Spinal cord (tissue), 10 donors: ENCODE data around the gene CST8. TPM values are rescaled to one million over a fixed set of nuclear protein-coding genes. Genes with fewer than 3 reads are reported as not detected.

Experiments used
- DNase-seq, 6 donors: peaks; one replicate each; pipeline versions ENCODE4 v3.0.0 to v3.0.0-alpha.2; 2013 to 2015; ENCODE audit warnings: low spot score in 6 of 6, low read depth in 4 of 6
- H3K27ac ChIP-seq: one replicate; pipeline ENCODE4 v1.5.1; 2013; ENCODE audit warnings: low read depth, low read length, control low read depth
- H3K27me3 ChIP-seq: one replicate; pipeline ENCODE4 v1.6.1; 2013; ENCODE audit warnings: low read length; ENCODE audit not compliant: control insufficient read depth, insufficient read depth
- H3K36me3 ChIP-seq: one replicate; pipeline ENCODE4 v1.6.1; 2013; ENCODE audit warnings: low read length; ENCODE audit not compliant: control insufficient read depth, insufficient read depth
- H3K4me1 ChIP-seq: one replicate; pipeline ENCODE4 v1.6.1; 2013; ENCODE audit warnings: low read length; ENCODE audit not compliant: control insufficient read depth, insufficient read depth
- H3K4me3 ChIP-seq: one replicate; pipeline ENCODE4 v1.5.1; 2013; ENCODE audit warnings: low read depth, low read length, control low read depth
- H3K9me3 ChIP-seq: one replicate; pipeline ENCODE4 v1.6.1; 2013; ENCODE audit warnings: low read length; ENCODE audit not compliant: control insufficient read depth, insufficient read depth
- WGBS: methylation state at CpG from one replicate; pipeline ENCODE4 v1.1.5; 2013; ENCODE audit warnings: missing lambda C conversion rate; ENCODE audit not compliant: insufficient coverage; 5-methylcytosine and 5-hydroxymethylcytosine counted together
- long read RNA-seq, 4 donors: transcript quantifications; one replicate each; lab custom pipeline, GENCODE V29; 2026
- polyA plus RNA-seq, 2 donors: library from polyadenylated mRNA; unstranded; fragments of 120-200 nt; gene quantifications; one replicate each; pipeline ENCODE4 v1.2.1, GENCODE V29; 2013; ENCODE audit not compliant: insufficient read length in 2 of 2
- total RNA-seq, 2 donors: library from RNA; depleted of rRNA in 1 of 2; stranded (reverse); fragments of 120-200 nt in 1 of 2; fragments of >200 nt in 1 of 2; gene quantifications; one replicate each; pipeline versions ENCODE4 v1.2.3 to v1.2.4, GENCODE V29; 2013 to 2014
- donor health status: healthy.

CST8 gene
- total RNA-seq (not detected), polyA plus RNA-seq (not detected)
- long read RNA-seq, donor 1 = 0 reads
- long read RNA-seq, donor 2 = 0 reads
- long read RNA-seq, donor 3 = 0 reads
- long read RNA-seq, donor 4 = 0 reads

DNA sequence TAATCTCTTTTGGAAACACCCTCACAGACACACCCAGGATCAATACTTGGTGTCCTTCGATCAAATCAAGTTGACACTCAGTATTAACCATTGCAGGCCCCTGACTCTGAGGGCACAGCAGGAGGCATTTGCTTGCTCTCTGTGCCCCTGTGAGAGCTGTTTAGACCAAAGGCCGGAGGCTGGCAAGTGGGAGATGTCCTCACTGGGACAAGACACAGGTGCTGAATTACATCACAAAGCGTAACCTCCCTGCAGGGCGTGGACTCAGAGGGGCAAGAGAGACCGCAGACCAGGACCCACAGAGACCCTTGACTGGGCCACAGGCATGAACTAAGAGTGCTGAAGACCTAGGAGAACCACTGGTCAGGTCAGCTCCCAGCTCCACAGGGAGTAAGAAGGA lies at the start of gene CST8:
Gene CST8, plus strand, starts transcription at position 301 of the 400 bp plus-strand sequence. CDS start 551 bp downstream, outside the sequence.
- 95% methylated on average over 5 of the region's 5 CpGs for WGBS
- Histone ChIP-seq H3K9me3 (no peaks in the 10 kb centered on the region), H3K27ac (no peak within 1 kb of the TSS), H3K4me3 (no peak within 1 kb of the TSS), H3K36me3 (no peaks in the 10 kb centered on the region), H3K27me3 (no peaks in the 10 kb centered on the region), H3K4me1 (no peaks in the 10 kb centered on the region)
- no peak for DNase-seq

- H3K36me3 ChIP-seq = no peaks in the 10 kb centered on the region
- 17% methylated on average over 6 of the region's 8 CpGs for WGBS
- no peak overlapping the region for H3K4me3 ChIP-seq
- H3K27ac ChIP-seq = no peak overlapping the region
- H3K9me3 ChIP-seq = no peaks in the 10 kb centered on the region
- DNase-seq = peak in 5 of 6 donors; percentile 75 to 94 (median 77)
- H3K4me1 ChIP-seq = peaks cover 8% of the 10 kb centered on the region
- H3K27me3 ChIP-seq = no peaks in the 10 kb centered on the region
Observed at GRCh38 chr20:23441850-23442313, 49.0 kb upstream of the CST8 start.

GRCh38 chr20:23442436-23442835 lies 48.5 kb upstream of the CST8 start:
- no peaks in the 10 kb centered on the region for H3K9me3 ChIP-seq
- no peak overlapping the region for H3K27ac ChIP-seq
- DNase-seq = no peak
- H3K36me3 ChIP-seq = no peaks in the 10 kb centered on the region
- peaks cover 8% of the 10 kb centered on the region for H3K4me1 ChIP-seq
- no peak overlapping the region for H3K4me3 ChIP-seq
- 91% methylated on average over 4 of the region's 5 CpGs for WGBS
- no peaks in the 10 kb centered on the region for H3K27me3 ChIP-seq

DNA sequence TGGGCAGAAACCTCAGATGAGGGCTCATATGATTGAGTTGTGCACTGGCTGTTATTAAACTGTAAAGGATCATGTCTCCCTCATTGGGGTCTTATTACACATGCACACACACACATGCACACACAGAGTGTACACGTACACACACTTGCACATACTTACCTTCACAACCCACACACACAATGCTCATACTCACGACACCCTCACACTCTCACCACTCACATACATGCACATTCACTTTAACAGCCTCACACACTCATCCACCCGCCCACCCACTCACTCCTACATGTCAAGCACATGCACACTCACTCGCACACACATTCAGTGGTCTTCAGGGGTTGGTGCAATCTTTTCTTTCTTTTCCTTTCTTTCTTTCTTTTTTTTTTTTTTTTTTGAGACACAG lies 46.1 kb upstream of the CST8 start:
- Histone ChIP-seq H3K27me3 (no peaks in the 10 kb centered on the region), H3K27ac (no peak overlapping the region), H3K36me3 (no peaks in the 10 kb centered on the region), H3K9me3 (no peaks in the 10 kb centered on the region), H3K4me1 (peaks cover 8% of the 10 kb centered on the region), H3K4me3 (no peak overlapping the region)
- WGBS = 86% methylated on average over 3 of the region's 4 CpGs
- no peak for DNase-seq

- no peaks in the 10 kb centered on the region for H3K27me3 ChIP-seq
- H3K4me3 ChIP-seq = no peak overlapping the region
- H3K36me3 ChIP-seq = no peaks in the 10 kb centered on the region
- no peak for DNase-seq
- no peak overlapping the region for H3K27ac ChIP-seq
- H3K9me3 ChIP-seq = no peaks in the 10 kb centered on the region
- 97% methylated on average over 6 of the region's 7 CpGs for whole genome bisulfite sequencing
- H3K4me1 ChIP-seq = peaks cover 8% of the 10 kb centered on the region
Observed at GRCh38 chr20:23445596-23446217, 45.2 kb upstream of the CST8 start.

DNA sequence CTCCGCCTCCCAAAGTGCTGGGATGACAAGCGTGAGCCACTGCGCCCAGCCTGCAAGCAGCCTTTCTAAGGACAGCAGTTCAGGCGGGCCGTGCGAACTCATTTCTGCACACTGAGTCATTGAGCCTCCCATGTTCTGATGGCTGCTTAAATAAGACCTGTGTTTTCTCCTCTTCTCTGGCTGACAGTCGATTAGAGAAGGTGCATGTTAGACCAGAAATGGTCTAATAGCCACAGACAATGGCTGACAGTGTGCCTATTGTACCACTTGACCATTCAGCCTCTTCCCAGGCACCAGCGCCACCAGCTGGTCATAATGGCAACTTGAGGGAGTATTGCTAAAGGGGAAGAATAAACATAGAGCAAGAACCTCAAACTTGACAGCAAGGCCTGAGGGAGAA lies 44.4 kb upstream of the CST8 start:
- no peaks in the 10 kb centered on the region for H3K9me3 ChIP-seq
- peak in 2 of 6 donors; percentile 38 for DNase-seq
- H3K36me3 ChIP-seq = no peaks in the 10 kb centered on the region
- H3K4me1 ChIP-seq = peaks cover 8% of the 10 kb centered on the region
- no peak overlapping the region for H3K27ac ChIP-seq
- H3K4me3 ChIP-seq = no peak overlapping the region
- no peaks in the 10 kb centered on the region for H3K27me3 ChIP-seq
- 88% methylated on average over 5 of the region's 8 CpGs for WGBS

DNA sequence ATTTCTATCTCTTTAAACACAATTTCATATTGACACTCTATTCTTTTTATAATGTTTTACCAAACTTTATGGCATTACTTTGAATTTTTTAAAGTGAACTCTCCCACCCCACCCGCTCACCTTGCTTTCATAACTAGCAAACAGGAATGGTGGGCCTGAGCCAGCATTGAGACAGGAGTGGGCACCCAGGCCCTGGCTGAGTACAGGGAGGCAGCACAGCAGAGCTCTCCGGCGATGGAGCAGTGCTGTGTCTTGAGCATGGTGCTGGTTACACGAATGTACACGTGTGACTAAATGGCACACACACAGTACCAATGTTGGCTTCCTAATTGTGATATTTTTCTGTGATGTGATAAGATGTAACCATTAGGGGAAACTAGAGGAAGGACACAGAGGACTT lies 42.8 kb upstream of the CST8 start:
- no peak overlapping the region for H3K4me3 ChIP-seq
- H3K27ac ChIP-seq = no peak overlapping the region
- no peaks in the 10 kb centered on the region for H3K9me3 ChIP-seq
- no peaks in the 10 kb centered on the region for H3K36me3 ChIP-seq
- no peaks in the 10 kb centered on the region for H3K27me3 ChIP-seq
- 96% methylated on average over 4 of the region's 5 CpGs for WGBS
- no peak for DNase-seq
- no peaks in the 10 kb centered on the region for H3K4me1 ChIP-seq

DNA sequence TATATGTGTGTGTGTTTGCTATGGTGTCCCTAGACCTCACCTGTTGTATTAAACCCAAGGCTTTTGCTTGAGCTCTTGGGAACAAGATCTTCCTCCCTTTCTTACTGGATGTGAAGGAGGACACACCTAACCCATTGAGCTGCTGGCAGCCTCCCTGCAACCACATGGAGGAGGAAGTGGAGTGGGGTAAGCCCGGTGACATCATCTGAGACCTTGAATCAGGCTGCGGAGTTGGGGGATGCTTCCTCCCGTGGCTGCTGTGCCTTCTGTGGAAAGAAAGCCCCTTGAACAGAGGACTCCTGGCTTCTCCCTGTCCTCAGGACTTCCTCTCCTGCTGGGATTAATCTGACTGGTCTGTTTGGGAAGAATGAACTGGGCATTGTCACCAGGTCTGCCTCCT lies 41.5 kb upstream of the CST8 start:
- no peaks in the 10 kb centered on the region for H3K4me1 ChIP-seq
- no peak for DNase-seq
- H3K4me3 ChIP-seq = no peak overlapping the region
- H3K36me3 ChIP-seq = no peaks in the 10 kb centered on the region
- no CpG with 5 or more reads among the region's 3 CpGs for WGBS
- H3K9me3 ChIP-seq = no peaks in the 10 kb centered on the region
- no peaks in the 10 kb centered on the region for H3K27me3 ChIP-seq
- H3K27ac ChIP-seq = no peak overlapping the region

DNA sequence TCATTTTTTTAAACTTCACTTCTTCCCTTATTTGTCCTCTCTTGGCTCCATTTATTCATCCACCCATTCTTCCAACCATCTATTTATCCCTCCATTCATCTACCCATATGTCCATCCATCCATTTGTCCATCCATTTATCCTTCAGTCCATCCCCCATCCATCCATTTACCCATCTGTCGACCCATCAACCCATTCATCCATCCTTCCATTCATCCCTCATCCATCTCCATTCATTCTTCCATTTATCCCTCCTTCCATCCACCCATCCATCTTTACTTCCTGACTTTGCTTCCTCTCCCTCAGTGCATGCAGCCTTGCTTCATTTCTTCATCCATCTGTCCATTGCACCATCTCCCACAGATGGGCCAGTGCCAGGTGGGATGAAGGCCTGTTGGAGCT lies 40.0 kb upstream of the CST8 start:
- Histone ChIP-seq H3K36me3 (no peaks in the 10 kb centered on the region), H3K27me3 (no peaks in the 10 kb centered on the region), H3K27ac (no peak overlapping the region), H3K4me1 (no peaks in the 10 kb centered on the region), H3K9me3 (no peaks in the 10 kb centered on the region), H3K4me3 (no peak overlapping the region)
- DNase-seq = no peak
- WGBS = 93% methylated on average over 1 of the region's 1 CpG

GRCh38 chr20:23451956-23452487 lies 38.9 kb upstream of the CST8 start:
- Histone ChIP-seq H3K4me3 (no peak overlapping the region), H3K27ac (no peak overlapping the region), H3K36me3 (no peaks in the 10 kb centered on the region)

More at GRCh38 chr20:23451956-23452487, 38.9 kb upstream of the CST8 start:
- no peak for DNase-seq
- 83% methylated on average over 4 of the region's 11 CpGs for WGBS
- H3K9me3 ChIP-seq = peaks cover 1% of the 10 kb centered on the region
- H3K4me1 ChIP-seq = peaks cover 4% of the 10 kb centered on the region
- H3K27me3 ChIP-seq = no peaks in the 10 kb centered on the region
